OCI-LY1 (cell line): ENCODE results near the gene MCC.

ENCODE experiments used
- H2AFZ ChIP-seq: fragments of 200-600 bp; sonication (generic), shearing (Covaris generic); 2 replicates; pipeline ENCODE4 v1.6.0; 2014; ENCODE audit warnings: antibody characterized with exemption, mild to moderate bottlenecking, low read length
- H3F3A ChIP-seq: fragments of 200-600 bp; sonication (generic), shearing (Covaris generic); 2 replicates; pipeline ENCODE4 v1.6.0; 2014; ENCODE audit warnings: mild to moderate bottlenecking, antibody characterized with exemption, low read length, moderate library complexity; ENCODE audit not compliant: insufficient read depth
- H3K27ac ChIP-seq: fragments of 200-600 bp; sonication (generic); 2 replicates; pipeline ENCODE4 v1.5.1; 2014; ENCODE audit warnings: low read length, mixed run types, mild to moderate bottlenecking, low read depth; ENCODE audit not compliant: poor library complexity, severe bottlenecking
- H3K27me3 ChIP-seq: fragments of 200-600 bp; sonication (generic); 2 replicates; pipeline ENCODE4 v1.6.0; 2014; ENCODE audit warnings: antibody characterized with exemption, mild to moderate bottlenecking, low read length, moderate library complexity; ENCODE audit not compliant: insufficient read depth
- H3K36me3 ChIP-seq: fragments of 200-600 bp; sonication (generic); 2 replicates; pipeline ENCODE4 v1.6.1; 2014; ENCODE audit warnings: mild to moderate bottlenecking, antibody characterized with exemption, low read length, moderate library complexity, mixed read lengths; ENCODE audit not compliant: insufficient read depth
- H3K4me1 ChIP-seq: fragments of 200-600 bp; sonication (generic); 2 replicates; pipeline ENCODE4 v1.5.1; 2014; ENCODE audit warnings: mild to moderate bottlenecking, low read length, moderate library complexity; ENCODE audit not compliant: insufficient read depth, severe bottlenecking
- H3K4me2 ChIP-seq: fragments of 200-600 bp; sonication (generic), shearing (Covaris generic); 2 replicates; pipeline ENCODE4 v1.6.1; 2014; ENCODE audit warnings: low read length
- H3K4me3 ChIP-seq: fragments of 200-600 bp; sonication (generic); 2 replicates; pipeline ENCODE4 v1.5.1; 2014; ENCODE audit warnings: low read length, low read depth, mild to moderate bottlenecking, mixed read lengths; ENCODE audit not compliant: poor library complexity, severe bottlenecking
- H3K79me2 ChIP-seq: fragments of 200-600 bp; shearing (Covaris generic); 2 replicates; pipeline ENCODE4 v1.6.1; 2016; ENCODE audit warnings: mixed run types, low read length, mixed read lengths; ENCODE audit not compliant: insufficient read depth
- H3K9ac ChIP-seq: fragments of 200-600 bp; sonication (generic), shearing (Covaris generic); 2 replicates; pipeline ENCODE4 v1.6.1; 2014; ENCODE audit warnings: mild to moderate bottlenecking, low read length, mixed read lengths
- H3K9me2 ChIP-seq: fragments of 200-600 bp; sonication (generic), shearing (Covaris generic); 2 replicates; pipeline ENCODE4 v1.6.1; 2014; ENCODE audit warnings: low read depth, mild to moderate bottlenecking, low read length, mixed read lengths
- H3K9me3 ChIP-seq: fragments of 200-600 bp; shearing (Covaris generic); 2 replicates; pipeline ENCODE4 v1.6.1; 2014; ENCODE audit warnings: low read length, mixed read lengths
- H4K20me1 ChIP-seq: fragments of 200-600 bp; sonication (generic), shearing (Covaris generic); 2 replicates; pipeline ENCODE4 v1.6.0; 2016; ENCODE audit warnings: mild to moderate bottlenecking, low read length; ENCODE audit not compliant: insufficient read depth
- CTCF ChIP-seq: fragments of 200-600 bp; sonication (generic), shearing (Covaris generic); IDR thresholded peaks from 2 replicates; pipeline ENCODE4 v1.5.1; 2017; ENCODE audit warnings: mild to moderate bottlenecking, antibody characterized with exemption, low read length, moderate library complexity, mixed read lengths
- EZH2 ChIP-seq: fragments of 200-600 bp; sonication (generic), shearing (Covaris generic); IDR thresholded peaks from 2 replicates; pipeline ENCODE4 v1.8.0; 2017; ENCODE audit warnings: borderline replicate concordance, mixed run types, mild to moderate bottlenecking, antibody characterized with exemption, low read length, moderate library complexity, mixed read lengths

The MCC gene

GRCh38 chr5:113520899-113521298 is 32.6 kb upstream of the MCC start:
- Histone ChIP-seq H3K9me2 (no peaks in the 10 kb centered on the region), H3K9me3 (no peaks in the 10 kb centered on the region), H2AFZ (no peak overlapping the region), H3K4me3 (no peak overlapping the region), H4K20me1 (no peaks in the 10 kb centered on the region; the same call in 1 of the 2 replicates), H3K36me3 (peaks cover 52% of the 10 kb centered on the region), H3K4me1 (peaks cover 45% of the 10 kb centered on the region), H3K27me3 (no peaks in the 10 kb centered on the region), H3K4me2 (no peak overlapping the region), H3K9ac (no peak overlapping the region), H3K79me2 (peaks cover 43% of the 10 kb centered on the region), H3F3A (no peaks in the 10 kb centered on the region), H3K27ac (no peak overlapping the region)
- TF ChIP-seq EZH2 (no peak), CTCF (no peak)

- peaks cover 41% of the 10 kb centered on the region for H3K79me2 ChIP-seq
- H3K27ac ChIP-seq, result no peak overlapping the region
- no peaks in the 10 kb centered on the region; the same call in 1 of the 2 replicates for H4K20me1 ChIP-seq
- H3K27me3 ChIP-seq, result no peaks in the 10 kb centered on the region
- H3K36me3 ChIP-seq, result peaks cover 49% of the 10 kb centered on the region
- H3K4me3 ChIP-seq, result no peak overlapping the region
- no peaks in the 10 kb centered on the region for H3K9me3 ChIP-seq
- no peak overlapping the region for H3K4me2 ChIP-seq
- H3K4me1 ChIP-seq, result peaks cover 48% of the 10 kb centered on the region
- H3K9me2 ChIP-seq, result no peaks in the 10 kb centered on the region
- TF ChIP-seq EZH2 (no peak), CTCF (no peak)
- H3F3A ChIP-seq, result no peaks in the 10 kb centered on the region
- no peak overlapping the region for H3K9ac ChIP-seq
- H2AFZ ChIP-seq, result no peak overlapping the region
Observed at GRCh38 chr5:113520429-113520828, 32.2 kb upstream of the MCC start.

- Histone ChIP-seq H3K4me2 (no peak overlapping the region), H3K4me1 (peaks cover 48% of the 10 kb centered on the region), H2AFZ (no peak overlapping the region), H3K9me3 (no peaks in the 10 kb centered on the region), H4K20me1 (no peaks in the 10 kb centered on the region; the same call in 1 of the 2 replicates), H3K27me3 (no peaks in the 10 kb centered on the region), H3K79me2 (peaks cover 48% of the 10 kb centered on the region), H3K36me3 (peaks cover 50% of the 10 kb centered on the region), H3K27ac (no peak overlapping the region), H3F3A (no peaks in the 10 kb centered on the region), H3K9me2 (no peaks in the 10 kb centered on the region), H3K9ac (no peak overlapping the region), H3K4me3 (no peak overlapping the region)
- TF ChIP-seq EZH2, result no peak
- no peak for TF ChIP-seq CTCF
Observed at GRCh38 chr5:113519412-113519811, 31.2 kb upstream of the MCC start.
